Measurements from ENCODE around the gene FBXO22. TPM values are rescaled to one million over a fixed set of nuclear protein-coding genes. Genes with fewer than 3 reads are reported as not detected.
"Not testable (repeated sequence)": the region's sequence is repeated elsewhere in the genome, so short reads cannot be mapped to it uniquely, and the experiment has no call there.

Gene FBXO22
- total RNA-seq, 1 donor from 2014 or later, result 37.9 TPM

- no peak for DNase-seq (ENCODE audit: extremely low read depth, low read depth, low spot score)
Measured at GRCh38 chr15:75966073-75966472, 62.4 kb downstream of the FBXO22 start.

GRCh38 chr15:75976766-75977165 is 73.1 kb downstream of the FBXO22 start:
- DNase-seq (ENCODE audit: extremely low read depth, low read depth, low spot score), result not testable (repeated sequence)

GRCh38 chr15:75981149-75981815 is 77.6 kb downstream of the FBXO22 start:
- DNase-seq (ENCODE audit: extremely low read depth, low read depth, low spot score), result no peak

- no peak for DNase-seq (ENCODE audit: extremely low read depth, low read depth, low spot score)
Measured at GRCh38 chr15:75982468-75982867, 78.8 kb downstream of the FBXO22 start.

- DNase-seq (ENCODE audit: extremely low read depth, low read depth, low spot score), result not testable (repeated sequence)
Measured at GRCh38 chr15:75984706-75985105, 81.0 kb downstream of the FBXO22 start.

- DNase-seq (ENCODE audit: extremely low read depth, low read depth, low spot score), result no peak
Measured at GRCh38 chr15:75985971-75986370, 82.3 kb downstream of the FBXO22 start.

- DNase-seq (ENCODE audit: extremely low read depth, low read depth, low spot score), result no peak
Measured at GRCh38 chr15:75989045-75989444, 85.4 kb downstream of the FBXO22 start.

- no peak for DNase-seq (ENCODE audit: extremely low read depth, low read depth, low spot score)
Measured at GRCh38 chr15:75989875-75990274, 86.2 kb downstream of the FBXO22 start.

Other genes starting within 250 kb of the FBXO22 start
- 3.0 and 15.6 TPM in 2 replicates for gene CSPG4, start 191.0 kb upstream of the FBXO22 start, total RNA-seq
- gene UBE2Q2, start 60.4 kb upstream of the FBXO22 start, total RNA-seq, result 42.9 and 48.0 TPM in 2 replicates
- gene NRG4, start 108.5 kb downstream of the FBXO22 start, total RNA-seq, result not detected in 2 replicates
- gene TMEM266, start 156.1 kb downstream of the FBXO22 start, total RNA-seq, result not detected in 2 replicates